Middle frontal gyrus (tissue), 1 donor: ENCODE data around the gene SNAP25.

Experiments
- DNase-seq: peaks from one replicate; pipeline ENCODE4 v3.0.0-alpha.2; 2015; ENCODE audit warnings: low spot score; ENCODE audit errors: extremely low spot score

The SNAP25 gene

GRCh38 chr20:10218536-10219451, at the start of gene SNAP25:
Gene SNAP25 (plus strand): TSS chr20:10218830. CDS start chr20:10275492, 56,662 bp downstream.
- DNase-seq: peak; percentile 69

GRCh38 chr20:10169752-10170151, 48.9 kb upstream of the SNAP25 start:
- DNase-seq: no peak

GRCh38 chr20:10170261-10170660, 48.4 kb upstream of the SNAP25 start:
- no peak for DNase-seq

GRCh38 chr20:10171864-10172751, 46.5 kb upstream of the SNAP25 start:
- peak; percentile 36 for DNase-seq

GRCh38 chr20:10172998-10173655, 45.5 kb upstream of the SNAP25 start:
- peak; percentile 33 for DNase-seq

GRCh38 chr20:10174400-10174799, 44.2 kb upstream of the SNAP25 start:
- DNase-seq: no peak

- no peak for DNase-seq
Observed at GRCh38 chr20:10177326-10177725, 41.3 kb upstream of the SNAP25 start.

GRCh38 chr20:10178091-10178490, 40.5 kb upstream of the SNAP25 start:
- no peak for DNase-seq

- no peak for DNase-seq
Observed at GRCh38 chr20:10178727-10179313, 39.8 kb upstream of the SNAP25 start.

GRCh38 chr20:10179574-10180298, 38.9 kb upstream of the SNAP25 start:
- no peak for DNase-seq

- DNase-seq: no peak
Observed at GRCh38 chr20:10180651-10181235, 37.9 kb upstream of the SNAP25 start.

- DNase-seq: no peak
Observed at GRCh38 chr20:10185741-10186558, 32.7 kb upstream of the SNAP25 start.

- no peak for DNase-seq
Observed at GRCh38 chr20:10190456-10190855, 28.2 kb upstream of the SNAP25 start.

- DNase-seq: no peak
Observed at GRCh38 chr20:10192171-10192570, 26.5 kb upstream of the SNAP25 start.

- no peak for DNase-seq
Observed at GRCh38 chr20:10194166-10194565, 24.5 kb upstream of the SNAP25 start.

GRCh38 chr20:10200330-10200729, 18.3 kb upstream of the SNAP25 start:
- DNase-seq: no peak

- no peak for DNase-seq
Observed at GRCh38 chr20:10201321-10201870, 17.2 kb upstream of the SNAP25 start.

GRCh38 chr20:10209091-10209490, 9.5 kb upstream of the SNAP25 start:
- no peak for DNase-seq

GRCh38 chr20:10213526-10213925, 5.1 kb upstream of the SNAP25 start:
- DNase-seq: no peak
